Stomach (tissue), 9 donors: ENCODE data around the gene PEA15. TPM values are rescaled to one million over a fixed set of nuclear protein-coding genes. Genes with fewer than 3 reads are reported as not detected.

ENCODE experiments used
- DNase-seq, 2 donors: peaks; one replicate each; pipeline versions ENCODE4 v3.0.0 to v3.0.0-alpha.2; 2013 to 2019
- H3K27ac ChIP-seq, 5 donors: fragments of 200-600 bp in 4 of 5; sonication (generic) in 4 of 5; one replicate each; pipeline ENCODE4 v1.5.1; 2013 to 2019; ENCODE audit warnings: mild to moderate bottlenecking in 1 of 5, moderate library complexity in 1 of 5
- H3K27me3 ChIP-seq, 3 donors: fragments of 200-600 bp; sonication (generic); one replicate each; pipeline ENCODE4 v1.5.1; 2017 to 2019; ENCODE audit warnings: mixed run types in 1 of 3
- H3K36me3 ChIP-seq, 4 donors: fragments of 200-600 bp; sonication (generic); 1 replicate in 3 of 4; 2 replicates in 1 of 4; pipeline ENCODE4 v1.5.1; 2016 to 2019
- H3K4me1 ChIP-seq, 4 donors: fragments of 200-600 bp; sonication (generic); one replicate each; pipeline ENCODE4 v1.5.1; 2016 to 2019
- H3K4me3 ChIP-seq, 4 donors: fragments of 200-600 bp; sonication (generic) in 3 of 4; one replicate each; pipeline ENCODE4 v1.5.1; 2016 to 2019; ENCODE audit warnings: mild to moderate bottlenecking in 1 of 4
- H3K9me3 ChIP-seq, 4 donors: fragments of 200-600 bp; sonication (generic); one replicate each; pipeline ENCODE4 v1.5.1; 2016 to 2019
- EP300 ChIP-seq: sonication (generic); formaldehyde crosslinking; IDR thresholded peaks from one replicate; pipeline ENCODE4 v1.6.1; 2017; ENCODE audit warnings: antibody characterized with exemption
- POLR2A ChIP-seq, 4 donors: fragments of 450-650 bp; IDR thresholded peaks; one replicate each; pipeline ENCODE4 v1.6.1; 2016; ENCODE audit warnings: antibody characterized with exemption in 4 of 4, control low read depth in 2 of 4, mild to moderate bottlenecking in 1 of 4, moderate library complexity in 1 of 4
- POLR2AphosphoS5 ChIP-seq, 3 donors: sonication (generic); formaldehyde crosslinking; IDR thresholded peaks; one replicate each; pipeline ENCODE4 v1.6.1; 2016; ENCODE audit warnings: antibody characterized with exemption in 3 of 3
- WGBS, 5 donors: extraction: QIAGEN DNeasy Blood & Tissue Kit in 3 of 5; methylation state at CpG; one replicate each; pipeline versions ENCODE4 v1.1.5 to v1.1.7; 2013 to 2018; 5-methylcytosine and 5-hydroxymethylcytosine counted together
- intact Hi-C: fragments of 100-400 bp; cut with DNase I; formaldehyde crosslinking; loops from one replicate; pipeline ENCODE4 v1.15.1; 2023; ENCODE audit warnings: low total_unique reads
- polyA plus RNA-seq, 3 donors: library from polyadenylated mRNA; stranded (reverse); fragments of 200-250 nt; gene quantifications; one replicate each; pipeline ENCODE4 v1.2.3, GENCODE V29; 2013
- total RNA-seq, 5 donors: library from RNA; depleted of rRNA; stranded (reverse); fragments of >200 nt; gene quantifications; one replicate each; pipeline versions ENCODE4 v1.1.0 to v1.2.3, GENCODE V29; 2014 to 2016
- TF ChIP-seq, protein P1 (sequence below), 7 experiments: fragments of 450-650 bp in 4 of 7; fragments of 200-600 bp in 3 of 7; sonication (generic) in 3 of 7; IDR thresholded peaks; one replicate each; pipeline ENCODE4 v1.5.1; 2016 to 2019; ENCODE audit warnings: antibody characterized with exemption in 7 of 7, control low read depth in 2 of 7, mild to moderate bottlenecking in 1 of 7
- donor health status: healthy with polysubstance abuse.
- donor health status: Bipolar disorder and iron deficiency.
- donor health status: healthy.

Gene PEA15
- total and polyA plus RNA-seq, 8 donors: 26.3 to 127 (median 58.0) TPM

- Histone ChIP-seq H3K27ac (no peak overlapping the region), H3K4me1 (peaks cover 0 to 6% (median 0%) of the 10 kb centered on the region in 4 donors), H3K4me3 (no peak overlapping the region), H3K27me3 (no peaks in the 10 kb centered on the region), H3K9me3 (no peaks in the 10 kb centered on the region), H3K36me3 (no peaks in the 10 kb centered on the region)
- TF ChIP-seq POLR2A (IDR thresholded peaks at IDR 0.05): no peak
- no peak for DNase-seq
- WGBS, 5 donors: 79 to 88% (median 87%) methylated on average over 4 of the region's 4 CpGs
- intact Hi-C loops: no loop called here
These were observed 46.6 kb upstream of the PEA15 start for GRCh38 chr1:160158534-160158933.

DNA sequence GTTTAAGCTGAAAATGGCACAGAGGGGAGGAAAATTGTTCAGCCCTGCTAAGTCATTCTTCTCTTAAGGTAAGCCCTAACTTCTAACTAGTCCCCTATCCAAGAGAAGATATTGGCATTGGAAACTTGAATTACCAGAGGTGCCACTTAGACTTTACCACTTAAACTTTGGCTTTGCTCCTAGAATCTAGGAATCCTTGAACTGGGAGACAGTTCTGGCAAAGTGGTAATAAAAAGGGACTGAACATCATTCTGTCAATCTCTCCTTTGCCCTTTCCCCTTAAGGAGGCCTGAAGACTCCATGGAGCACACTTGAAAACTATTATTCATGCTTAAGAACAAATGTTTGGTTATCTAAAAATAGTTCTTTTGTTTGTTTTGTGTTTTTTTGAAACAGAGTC is 45.3 kb upstream of the PEA15 start:
- TF ChIP-seq POLR2AphosphoS5 (IDR thresholded peaks at IDR 0.05): no peak
- TF ChIP-seq, protein P1, sequence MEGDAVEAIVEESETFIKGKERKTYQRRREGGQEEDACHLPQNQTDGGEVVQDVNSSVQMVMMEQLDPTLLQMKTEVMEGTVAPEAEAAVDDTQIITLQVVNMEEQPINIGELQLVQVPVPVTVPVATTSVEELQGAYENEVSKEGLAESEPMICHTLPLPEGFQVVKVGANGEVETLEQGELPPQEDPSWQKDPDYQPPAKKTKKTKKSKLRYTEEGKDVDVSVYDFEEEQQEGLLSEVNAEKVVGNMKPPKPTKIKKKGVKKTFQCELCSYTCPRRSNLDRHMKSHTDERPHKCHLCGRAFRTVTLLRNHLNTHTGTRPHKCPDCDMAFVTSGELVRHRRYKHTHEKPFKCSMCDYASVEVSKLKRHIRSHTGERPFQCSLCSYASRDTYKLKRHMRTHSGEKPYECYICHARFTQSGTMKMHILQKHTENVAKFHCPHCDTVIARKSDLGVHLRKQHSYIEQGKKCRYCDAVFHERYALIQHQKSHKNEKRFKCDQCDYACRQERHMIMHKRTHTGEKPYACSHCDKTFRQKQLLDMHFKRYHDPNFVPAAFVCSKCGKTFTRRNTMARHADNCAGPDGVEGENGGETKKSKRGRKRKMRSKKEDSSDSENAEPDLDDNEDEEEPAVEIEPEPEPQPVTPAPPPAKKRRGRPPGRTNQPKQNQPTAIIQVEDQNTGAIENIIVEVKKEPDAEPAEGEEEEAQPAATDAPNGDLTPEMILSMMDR (IDR thresholded peaks at IDR 0.05): no peak
- no peak for TF ChIP-seq POLR2A (IDR thresholded peaks at IDR 0.05)
- no peak overlapping the region for H3K27ac ChIP-seq
- intact Hi-C loops: no loop called here
- no peaks in the 10 kb centered on the region for H3K27me3 ChIP-seq
- H3K36me3 ChIP-seq: no peaks in the 10 kb centered on the region
- H3K4me1 ChIP-seq: peaks cover 0 to 6% (median 0%) of the 10 kb centered on the region in 4 donors
- no peak for DNase-seq
- no peaks in the 10 kb centered on the region for H3K9me3 ChIP-seq
- no peak overlapping the region for H3K4me3 ChIP-seq

GRCh38 chr1:160161965-160162705 is 43.0 kb upstream of the PEA15 start:
- Histone ChIP-seq H3K9me3 (no peaks in the 10 kb centered on the region), H3K4me1 (peaks cover 0 to 6% (median 0%) of the 10 kb centered on the region in 4 donors), H3K36me3 (no peaks in the 10 kb centered on the region), H3K27ac (no peak overlapping the region), H3K4me3 (no peak overlapping the region), H3K27me3 (peaks cover 0 to 9% (median 0%) of the 10 kb centered on the region in 3 donors)
- 50 to 64% (median 63%) methylated on average over 6 of the region's 6 CpGs for WGBS, 5 donors
- DNase-seq: peak in 1 of 2 donors; percentile 37
- intact Hi-C loops: no loop called here
- TF ChIP-seq, protein P1 (IDR thresholded peaks at IDR 0.05): peak in 2 of 7 experiments; percentile 15 to 25
- no peak for TF ChIP-seq EP300

GRCh38 chr1:160162931-160163330 is 42.3 kb upstream of the PEA15 start:
- intact Hi-C loops: no loop called here
- Histone ChIP-seq H3K27ac (no peak overlapping the region), H3K4me1 (peaks cover 0 to 6% (median 0%) of the 10 kb centered on the region in 4 donors), H3K9me3 (no peaks in the 10 kb centered on the region), H3K36me3 (no peaks in the 10 kb centered on the region), H3K27me3 (peaks cover 0 to 13% (median 0%) of the 10 kb centered on the region in 3 donors), H3K4me3 (no peak overlapping the region)
- TF ChIP-seq, protein P1 (IDR thresholded peaks at IDR 0.05): no peak
- no peak for TF ChIP-seq POLR2AphosphoS5 (IDR thresholded peaks at IDR 0.05)
- no peak for TF ChIP-seq EP300
- no peak for TF ChIP-seq POLR2A (IDR thresholded peaks at IDR 0.05)
- DNase-seq: no peak
- WGBS, 5 donors: 76 to 86% (median 82%) methylated on average over 2 of the region's 2 CpGs

GRCh38 chr1:160163615-160164014 is 41.6 kb upstream of the PEA15 start:
- intact Hi-C loops: no loop called here
- Histone ChIP-seq H3K4me3 (no peak overlapping the region), H3K27me3 (peaks cover 0 to 13% (median 0%) of the 10 kb centered on the region in 3 donors), H3K27ac (no peak overlapping the region), H3K9me3 (no peaks in the 10 kb centered on the region), H3K4me1 (peaks cover 0 to 6% (median 0%) of the 10 kb centered on the region in 4 donors), H3K36me3 (no peaks in the 10 kb centered on the region)
- TF ChIP-seq EP300 (no peak), POLR2AphosphoS5 (IDR thresholded peaks at IDR 0.05) (no peak), POLR2A (IDR thresholded peaks at IDR 0.05) (no peak)
- TF ChIP-seq, protein P1 (IDR thresholded peaks at IDR 0.05): no peak
- DNase-seq: no peak
- WGBS, 5 donors: 89 to 96% (median 94%) methylated on average over 1 of the region's 1 CpG
